ENCODE measurements around the gene LOC128125822.

LOC128125822 gene

DNA sequence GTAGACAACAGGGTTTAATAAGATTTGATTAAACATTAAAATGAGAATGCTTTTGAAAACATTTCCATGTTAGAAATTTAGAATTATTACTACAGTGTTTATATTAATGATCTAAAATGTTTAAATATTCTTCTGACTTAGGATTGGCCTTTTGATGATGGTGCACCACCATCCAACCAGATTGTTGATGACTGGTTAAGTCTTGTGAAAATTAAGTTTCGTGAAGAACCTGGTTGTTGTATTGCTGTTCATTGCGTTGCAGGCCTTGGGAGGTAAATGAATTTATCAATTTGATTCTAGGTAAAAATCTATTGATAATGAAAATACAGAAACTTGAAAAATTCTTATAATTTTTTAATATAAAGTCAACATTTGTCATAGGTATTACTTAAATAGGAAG is 6.5 kb downstream of the LOC128125822 start:
- intact Hi-C loops (cut with micrococcal nuclease) = no loop called here
- Histone ChIP-seq H3K9ac (ENCODE audit: low read length) (no peak overlapping the region), H2AFZ (ENCODE audit: low read length) (no peak overlapping the region), H3K4me3 (ENCODE audit: low read length) (no peak overlapping the region), H3K9me2 (replicated peaks; ENCODE audit: low read length) (no peaks in the 10 kb centered on the region), H3K4me1 (ENCODE audit: insufficient read depth, low read length) (peaks cover 3% of the 10 kb centered on the region; the same call in 1 of the 2 replicates), H3F3A (ENCODE audit: low read length, unreplicated experiment) (peaks cover 11% of the 10 kb centered on the region), H3K36me3 (ENCODE audit: low read depth, low read length) (peaks cover 70% of the 10 kb centered on the region), H3K27ac (ENCODE audit: low read length) (no peak overlapping the region), H3K9me3 (ENCODE audit: low read length) (no peaks in the 10 kb centered on the region), H4K20me1 (ENCODE audit: low read length) (peaks cover 71% of the 10 kb centered on the region), H3K27me3 (ENCODE audit: low read length) (no peaks in the 10 kb centered on the region), H3K4me2 (ENCODE audit: low read length) (no peak overlapping the region), H3K79me2 (ENCODE audit: low read length) (peaks cover 42% of the 10 kb centered on the region)
- DNase-seq = no peak
- ChIA-PET CTCF (no interaction called here), POLR2A (ENCODE audit: unreplicated experiment) (no interaction called here)
- TF ChIP-seq EZH2phosphoT487 (IDR thresholded peaks at IDR 0.05; ENCODE audit: borderline replicate concordance, low read length) = no peak
- no peak for TF ChIP-seq EZH2 (IDR thresholded peaks at IDR 0.05; ENCODE audit: low read length, unreplicated experiment)
- TF ChIP-seq, protein P1, sequence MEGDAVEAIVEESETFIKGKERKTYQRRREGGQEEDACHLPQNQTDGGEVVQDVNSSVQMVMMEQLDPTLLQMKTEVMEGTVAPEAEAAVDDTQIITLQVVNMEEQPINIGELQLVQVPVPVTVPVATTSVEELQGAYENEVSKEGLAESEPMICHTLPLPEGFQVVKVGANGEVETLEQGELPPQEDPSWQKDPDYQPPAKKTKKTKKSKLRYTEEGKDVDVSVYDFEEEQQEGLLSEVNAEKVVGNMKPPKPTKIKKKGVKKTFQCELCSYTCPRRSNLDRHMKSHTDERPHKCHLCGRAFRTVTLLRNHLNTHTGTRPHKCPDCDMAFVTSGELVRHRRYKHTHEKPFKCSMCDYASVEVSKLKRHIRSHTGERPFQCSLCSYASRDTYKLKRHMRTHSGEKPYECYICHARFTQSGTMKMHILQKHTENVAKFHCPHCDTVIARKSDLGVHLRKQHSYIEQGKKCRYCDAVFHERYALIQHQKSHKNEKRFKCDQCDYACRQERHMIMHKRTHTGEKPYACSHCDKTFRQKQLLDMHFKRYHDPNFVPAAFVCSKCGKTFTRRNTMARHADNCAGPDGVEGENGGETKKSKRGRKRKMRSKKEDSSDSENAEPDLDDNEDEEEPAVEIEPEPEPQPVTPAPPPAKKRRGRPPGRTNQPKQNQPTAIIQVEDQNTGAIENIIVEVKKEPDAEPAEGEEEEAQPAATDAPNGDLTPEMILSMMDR (conservative IDR thresholded peaks at IDR 0.05; ENCODE audit: low read depth, low read length) = no peak
- no TSS peak for BruUV-seq (replicated peaks)
- no peak for ATAC-seq

DNA sequence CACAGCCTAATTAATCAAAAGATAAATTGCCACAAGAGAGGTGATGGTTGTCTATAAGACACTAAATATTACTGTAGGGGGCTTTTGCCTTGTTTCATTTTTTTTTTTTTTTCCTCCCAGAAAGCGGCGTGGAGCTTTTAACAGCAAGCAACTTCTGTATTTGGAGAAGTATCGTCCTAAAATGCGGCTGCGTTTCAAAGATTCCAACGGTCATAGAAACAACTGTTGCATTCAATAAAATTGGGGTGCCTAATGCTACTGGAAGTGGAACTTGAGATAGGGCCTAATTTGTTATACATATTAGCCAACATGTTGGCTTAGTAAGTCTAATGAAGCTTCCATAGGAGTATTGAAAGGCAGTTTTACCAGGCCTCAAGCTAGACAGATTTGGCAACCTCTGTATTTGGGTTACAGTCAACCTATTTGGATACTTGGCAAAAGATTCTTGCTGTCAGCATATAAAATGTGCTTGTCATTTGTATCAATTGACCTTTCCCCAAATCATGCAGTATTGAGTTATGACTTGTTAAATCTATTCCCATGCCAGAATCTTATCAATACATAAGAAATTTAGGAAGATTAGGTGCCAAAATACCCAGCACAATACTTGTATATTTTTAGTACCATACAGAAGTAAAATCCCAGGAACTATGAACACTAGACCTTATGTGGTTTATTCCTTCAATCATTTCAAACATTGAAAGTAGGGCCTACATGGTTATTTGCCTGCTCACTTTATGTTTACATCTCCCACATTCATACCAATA is 7.8 kb downstream of the LOC128125822 start:
- peaks cover 2% of the 10 kb centered on the region; the same call in 1 of the 2 replicates for H3K4me1 ChIP-seq (ENCODE audit: insufficient read depth, low read length)
- H4K20me1 ChIP-seq (ENCODE audit: low read length) = peaks cover 57% of the 10 kb centered on the region
- no peak overlapping the region for H3K4me3 ChIP-seq (ENCODE audit: low read length)
- H3K9me2 ChIP-seq (replicated peaks; ENCODE audit: low read length) = no peaks in the 10 kb centered on the region
- DNase-seq (no peak), ATAC-seq (no peak)
- H3K79me2 ChIP-seq (ENCODE audit: low read length) = peaks cover 28% of the 10 kb centered on the region
- H2AFZ ChIP-seq (ENCODE audit: low read length) = no peak overlapping the region
- no peak overlapping the region for H3K27ac ChIP-seq (ENCODE audit: low read length)
- H3K9me3 ChIP-seq (ENCODE audit: low read length) = no peaks in the 10 kb centered on the region
- TF ChIP-seq, protein P1 (conservative IDR thresholded peaks at IDR 0.05; ENCODE audit: low read depth, low read length) = no peak
- no peak for TF ChIP-seq EZH2 (IDR thresholded peaks at IDR 0.05; ENCODE audit: low read length, unreplicated experiment)
- H3F3A ChIP-seq (ENCODE audit: low read length, unreplicated experiment) = peaks cover 11% of the 10 kb centered on the region
- H3K4me2 ChIP-seq (ENCODE audit: low read length) = no peak overlapping the region
- no peak overlapping the region for H3K9ac ChIP-seq (ENCODE audit: low read length)
- H3K36me3 ChIP-seq (ENCODE audit: low read depth, low read length) = peaks cover 60% of the 10 kb centered on the region
- intact Hi-C loops (cut with micrococcal nuclease) = no loop called here
- ChIA-PET POLR2A (ENCODE audit: unreplicated experiment) (no interaction called here), CTCF (no interaction called here)
- H3K27me3 ChIP-seq (ENCODE audit: low read length) = no peaks in the 10 kb centered on the region
- BruUV-seq (replicated peaks) = no TSS peak

DNA sequence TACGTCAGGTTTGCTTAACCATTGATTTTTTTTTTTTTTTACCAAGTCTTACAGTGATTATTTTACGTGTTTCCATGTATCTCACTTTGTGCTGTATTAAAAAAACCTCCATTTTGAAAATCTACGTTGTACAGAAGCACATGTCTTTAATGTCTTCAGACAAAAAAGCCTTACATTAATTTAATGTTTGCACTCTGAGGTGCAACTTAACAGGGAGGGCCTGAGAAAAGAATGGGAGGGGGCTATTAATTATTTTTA is 8.4 kb downstream of the LOC128125822 start:
- BruUV-seq (replicated peaks) = no TSS peak
- POLR2A ChIA-PET (ENCODE audit: unreplicated experiment) = no interaction called here
- intact Hi-C loops (cut with micrococcal nuclease) = no loop called here

More for the DNA sequence above, 8.4 kb downstream of the LOC128125822 start:
- H3K36me3 ChIP-seq (ENCODE audit: low read depth, low read length) = peaks cover 60% of the 10 kb centered on the region
- H3K4me2 ChIP-seq (ENCODE audit: low read length) = no peak overlapping the region
- no peak overlapping the region for H3K27ac ChIP-seq (ENCODE audit: low read length)
- H3K27me3 ChIP-seq (ENCODE audit: low read length) = no peaks in the 10 kb centered on the region
- H2AFZ ChIP-seq (ENCODE audit: low read length) = no peak overlapping the region
- peaks cover 23% of the 10 kb centered on the region for H3K79me2 ChIP-seq (ENCODE audit: low read length)
- peaks cover 11% of the 10 kb centered on the region for H3F3A ChIP-seq (ENCODE audit: low read length, unreplicated experiment)
- H4K20me1 ChIP-seq (ENCODE audit: low read length) = peaks cover 52% of the 10 kb centered on the region
- H3K9me3 ChIP-seq (ENCODE audit: low read length) = no peaks in the 10 kb centered on the region
- H3K9me2 ChIP-seq (replicated peaks; ENCODE audit: low read length) = no peaks in the 10 kb centered on the region
- H3K9ac ChIP-seq (ENCODE audit: low read length) = no peak overlapping the region
- H3K4me3 ChIP-seq (ENCODE audit: low read length) = no peak overlapping the region
- CTCF ChIA-PET = no interaction called here
- TF ChIP-seq, protein P1 (conservative IDR thresholded peaks at IDR 0.05; ENCODE audit: low read depth, low read length) = no peak
- TF ChIP-seq EZH2phosphoT487 (IDR thresholded peaks at IDR 0.05; ENCODE audit: borderline replicate concordance, low read length) (no peak), EZH2 (IDR thresholded peaks at IDR 0.05; ENCODE audit: low read length, unreplicated experiment) (no peak)
- H3K4me1 ChIP-seq (ENCODE audit: insufficient read depth, low read length) = no peaks in the 10 kb centered on the region
- DNase-seq (no peak), ATAC-seq (no peak)

Data from PC-3 (cell line).